HG02870 (cell line): Measurements from ENCODE around the gene CCDC188.

Experiments
- ATAC-seq: cut with Tn5 transposase; IDR thresholded peaks from one replicate; pipeline ENCODE4 v1.9.1; 2021; ENCODE audit warnings: mild to moderate bottlenecking, moderate library complexity; ENCODE audit not compliant: unreplicated experiment

Gene CCDC188

GRCh38 chr22:20135806-20136602 is 14.9 kb downstream of the CCDC188 start:
- ATAC-seq = no peak

- ATAC-seq = no peak
Measured at GRCh38 chr22:20135265-20135664, 15.6 kb downstream of the CCDC188 start.

GRCh38 chr22:20133930-20134549 is 16.8 kb downstream of the CCDC188 start:
- ATAC-seq = no peak

- ATAC-seq = no peak
Measured at GRCh38 chr22:20132686-20133246, 18.1 kb downstream of the CCDC188 start.

GRCh38 chr22:20131859-20132685 is 18.8 kb downstream of the CCDC188 start:
- ATAC-seq = no peak

- ATAC-seq = peak; percentile 43
Measured at GRCh38 chr22:20131597-20131858, 19.3 kb downstream of the CCDC188 start, which contains the start of gene ZDHHC8. TSS of gene ZDHHC8 (plus strand) at chr22:20131804. CDS start at chr22:20131948, 144 bp downstream.

GRCh38 chr22:20130731-20131596 is 19.9 kb downstream of the CCDC188 start:
- ATAC-seq = peak; percentile 56

- ATAC-seq = no peak
Measured at GRCh38 chr22:20130319-20130718, 20.5 kb downstream of the CCDC188 start.

GRCh38 chr22:20129747-20130014 is 21.2 kb downstream of the CCDC188 start:
- ATAC-seq = no peak

GRCh38 chr22:20128902-20129746 is 21.7 kb downstream of the CCDC188 start:
- ATAC-seq = no peak

- ATAC-seq = no peak
Measured at GRCh38 chr22:20128619-20128901, 22.3 kb downstream of the CCDC188 start.

- no peak for ATAC-seq
Measured at GRCh38 chr22:20127869-20128618, 22.8 kb downstream of the CCDC188 start.

GRCh38 chr22:20127318-20127868 is 23.5 kb downstream of the CCDC188 start:
- ATAC-seq = no peak

GRCh38 chr22:20126284-20127029 is 24.4 kb downstream of the CCDC188 start:
- no peak for ATAC-seq

- no peak for ATAC-seq
Measured at GRCh38 chr22:20125201-20126174, 25.4 kb downstream of the CCDC188 start.

GRCh38 chr22:20124083-20124787 is 26.6 kb downstream of the CCDC188 start:
- ATAC-seq = no peak
